Measurements from ENCODE around the gene NATD1.

DNA sequence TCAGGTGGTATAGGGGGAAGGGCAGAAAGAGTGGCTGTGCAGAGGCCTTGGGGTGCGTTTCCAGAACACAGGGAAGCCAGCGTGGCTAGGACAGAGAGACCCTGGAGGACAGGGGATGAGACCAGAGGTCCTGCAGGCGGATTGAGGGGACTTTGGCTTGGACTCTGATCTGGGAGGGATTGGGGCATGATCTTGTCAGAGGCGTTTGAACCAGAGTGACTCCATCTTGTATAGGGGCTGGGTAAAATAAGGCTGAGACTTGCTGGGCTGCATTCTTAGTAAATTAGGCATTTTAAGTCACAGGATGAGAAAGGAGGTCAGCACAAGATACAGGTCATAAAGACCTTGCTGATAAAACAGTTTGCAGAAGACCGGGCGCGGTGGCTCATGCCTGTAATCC is 5.4 kb upstream of the NATD1 start:
- TF ChIP-seq, protein P1, sequence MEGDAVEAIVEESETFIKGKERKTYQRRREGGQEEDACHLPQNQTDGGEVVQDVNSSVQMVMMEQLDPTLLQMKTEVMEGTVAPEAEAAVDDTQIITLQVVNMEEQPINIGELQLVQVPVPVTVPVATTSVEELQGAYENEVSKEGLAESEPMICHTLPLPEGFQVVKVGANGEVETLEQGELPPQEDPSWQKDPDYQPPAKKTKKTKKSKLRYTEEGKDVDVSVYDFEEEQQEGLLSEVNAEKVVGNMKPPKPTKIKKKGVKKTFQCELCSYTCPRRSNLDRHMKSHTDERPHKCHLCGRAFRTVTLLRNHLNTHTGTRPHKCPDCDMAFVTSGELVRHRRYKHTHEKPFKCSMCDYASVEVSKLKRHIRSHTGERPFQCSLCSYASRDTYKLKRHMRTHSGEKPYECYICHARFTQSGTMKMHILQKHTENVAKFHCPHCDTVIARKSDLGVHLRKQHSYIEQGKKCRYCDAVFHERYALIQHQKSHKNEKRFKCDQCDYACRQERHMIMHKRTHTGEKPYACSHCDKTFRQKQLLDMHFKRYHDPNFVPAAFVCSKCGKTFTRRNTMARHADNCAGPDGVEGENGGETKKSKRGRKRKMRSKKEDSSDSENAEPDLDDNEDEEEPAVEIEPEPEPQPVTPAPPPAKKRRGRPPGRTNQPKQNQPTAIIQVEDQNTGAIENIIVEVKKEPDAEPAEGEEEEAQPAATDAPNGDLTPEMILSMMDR (IDR thresholded peaks at IDR 0.05), result no peak
- no peak for TF ChIP-seq POLR2A (IDR thresholded peaks at IDR 0.05)
